Glomerular visceral epithelial cell (primary cell): ENCODE data around the gene SIAE.

Source experiments
- DNase-seq: peaks from one replicate; pipeline ENCODE4 v3.0.0-alpha.2; 2016; ENCODE audit errors: extremely low spot score

The SIAE gene

DNA sequence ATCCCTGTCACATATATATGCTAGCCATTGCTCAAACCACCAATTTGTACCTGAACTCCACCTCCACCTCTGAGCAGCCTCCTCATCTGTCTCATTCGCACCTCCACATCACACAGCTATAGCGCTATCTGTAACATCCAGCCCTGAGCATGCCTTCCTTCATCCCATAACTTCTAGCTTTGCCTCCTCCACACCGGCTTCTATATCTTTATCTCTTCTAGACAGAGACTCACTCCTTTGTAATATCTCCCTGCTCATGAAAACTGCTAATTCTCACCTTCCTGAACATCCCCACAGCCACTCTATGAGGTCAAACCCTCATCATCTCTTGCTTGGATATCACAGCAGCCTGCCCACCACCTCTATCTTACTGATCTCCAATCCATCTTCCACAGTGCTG, 5.9 kb downstream of the SIAE start:
- DNase-seq: no peak

DNA sequence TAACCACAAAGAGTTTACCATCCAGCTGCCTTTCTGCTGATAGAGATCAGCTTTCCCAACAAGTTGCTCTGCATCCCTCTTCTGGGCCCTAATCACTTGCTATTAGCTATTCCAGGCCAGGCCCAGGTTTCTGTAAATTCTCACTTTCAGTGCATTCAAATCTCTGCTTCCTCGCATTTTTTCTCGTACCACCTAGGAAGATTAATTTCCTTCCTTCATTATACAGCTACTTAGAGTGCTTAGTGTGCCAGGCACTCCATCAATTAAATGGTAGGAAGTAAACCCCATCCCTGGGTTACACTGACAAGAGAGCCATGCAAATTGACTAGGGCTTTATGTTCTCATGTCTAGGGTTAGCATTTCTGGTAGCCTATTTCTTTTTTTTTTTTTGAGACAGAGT, 9.7 kb downstream of the SIAE start:
- no peak for DNase-seq

DNA sequence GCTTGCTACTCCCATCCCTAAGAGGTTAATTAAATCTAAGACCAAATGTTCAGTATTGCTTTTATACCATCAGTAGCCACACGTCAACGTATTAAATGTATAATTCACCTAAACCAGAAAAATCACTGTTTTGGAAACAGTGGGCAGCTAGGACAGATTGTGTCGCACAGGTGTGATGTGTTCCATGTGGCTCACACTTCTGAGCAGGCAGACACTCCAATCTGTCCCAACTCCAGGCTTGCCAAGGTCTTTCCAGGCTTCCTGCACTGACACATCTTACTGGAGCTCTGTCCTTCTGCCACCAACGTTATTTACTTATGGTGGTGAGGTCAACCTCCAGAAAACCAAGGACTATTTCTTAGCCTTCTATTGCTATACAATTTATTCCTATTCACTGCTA, 11.4 kb downstream of the SIAE start:
- DNase-seq: no peak

DNA sequence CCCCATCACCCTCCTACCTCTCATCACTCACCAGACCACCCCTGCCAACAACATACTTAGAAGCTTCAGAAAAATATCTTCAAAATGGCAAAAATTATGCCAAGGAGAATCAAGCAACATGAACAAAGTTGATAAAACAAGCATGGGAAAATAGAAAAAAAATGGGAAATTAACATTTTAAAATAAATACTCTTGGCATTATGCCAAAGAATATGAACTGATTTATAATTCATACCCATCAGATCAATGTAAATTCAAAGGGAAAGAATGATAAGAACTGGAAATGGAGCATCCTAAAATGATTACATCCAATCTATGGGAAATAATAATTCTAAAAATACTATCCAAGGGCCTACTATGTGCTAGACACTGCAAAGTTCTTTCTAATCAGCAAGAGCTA, 12.0 kb downstream of the SIAE start:
- DNase-seq: no peak

DNA sequence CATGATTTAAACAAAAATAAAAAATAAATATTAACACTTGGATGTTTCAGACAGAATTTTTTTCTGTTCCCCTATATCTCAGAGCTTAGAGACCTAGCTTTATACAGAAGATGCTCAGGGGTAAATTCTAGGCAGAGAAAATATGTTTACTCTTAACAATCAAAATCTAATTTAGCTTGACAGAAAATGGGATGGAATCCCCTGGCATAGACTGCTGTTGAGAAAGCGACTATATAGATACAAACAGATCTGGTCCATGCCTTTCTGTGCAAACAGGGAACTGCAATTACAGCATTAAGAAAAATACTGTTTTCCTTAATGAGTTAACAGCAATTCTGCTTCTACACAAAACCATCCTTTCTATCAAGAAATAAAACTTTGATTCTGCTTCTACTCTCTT, 14.6 kb downstream of the SIAE start:
- DNase-seq: no peak

DNA sequence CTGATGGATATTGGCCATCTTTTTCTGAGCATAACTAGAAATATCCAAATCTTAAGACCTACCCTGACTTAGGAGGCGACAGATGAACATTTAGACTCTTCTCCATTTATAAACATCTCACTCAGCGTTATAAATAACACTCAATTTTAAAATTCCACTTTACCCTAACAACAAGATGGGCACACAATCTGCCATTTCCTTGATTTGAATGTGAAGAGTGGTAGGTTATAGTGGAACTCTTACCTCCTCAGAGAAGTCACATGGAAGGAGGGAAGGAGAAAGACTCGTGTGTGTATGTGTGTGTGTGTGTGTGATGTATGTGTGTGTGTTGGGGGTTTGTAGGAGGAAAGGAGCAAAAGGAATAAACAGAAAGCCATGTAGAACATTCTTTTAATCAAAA, 15.0 kb downstream of the SIAE start:
- DNase-seq: no peak

DNA sequence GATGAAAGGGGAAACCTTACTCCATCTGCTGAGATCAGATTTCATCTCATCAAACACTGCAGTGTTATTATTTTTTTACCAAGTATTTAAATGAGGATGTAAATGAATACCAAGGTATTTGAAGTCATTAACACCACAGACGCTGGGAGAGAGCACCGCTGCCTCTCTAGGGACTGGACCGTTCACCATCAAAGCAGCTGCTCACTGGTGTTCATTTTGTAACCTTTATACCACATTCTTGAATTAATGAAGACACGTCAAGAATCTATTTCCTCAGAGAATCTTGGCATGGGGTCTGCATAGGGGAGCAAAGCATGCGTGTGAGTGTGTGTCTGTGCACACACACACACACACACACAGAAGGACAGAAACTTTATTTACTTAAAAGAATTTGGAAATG, 15.6 kb downstream of the SIAE start:
- DNase-seq: no peak

DNA sequence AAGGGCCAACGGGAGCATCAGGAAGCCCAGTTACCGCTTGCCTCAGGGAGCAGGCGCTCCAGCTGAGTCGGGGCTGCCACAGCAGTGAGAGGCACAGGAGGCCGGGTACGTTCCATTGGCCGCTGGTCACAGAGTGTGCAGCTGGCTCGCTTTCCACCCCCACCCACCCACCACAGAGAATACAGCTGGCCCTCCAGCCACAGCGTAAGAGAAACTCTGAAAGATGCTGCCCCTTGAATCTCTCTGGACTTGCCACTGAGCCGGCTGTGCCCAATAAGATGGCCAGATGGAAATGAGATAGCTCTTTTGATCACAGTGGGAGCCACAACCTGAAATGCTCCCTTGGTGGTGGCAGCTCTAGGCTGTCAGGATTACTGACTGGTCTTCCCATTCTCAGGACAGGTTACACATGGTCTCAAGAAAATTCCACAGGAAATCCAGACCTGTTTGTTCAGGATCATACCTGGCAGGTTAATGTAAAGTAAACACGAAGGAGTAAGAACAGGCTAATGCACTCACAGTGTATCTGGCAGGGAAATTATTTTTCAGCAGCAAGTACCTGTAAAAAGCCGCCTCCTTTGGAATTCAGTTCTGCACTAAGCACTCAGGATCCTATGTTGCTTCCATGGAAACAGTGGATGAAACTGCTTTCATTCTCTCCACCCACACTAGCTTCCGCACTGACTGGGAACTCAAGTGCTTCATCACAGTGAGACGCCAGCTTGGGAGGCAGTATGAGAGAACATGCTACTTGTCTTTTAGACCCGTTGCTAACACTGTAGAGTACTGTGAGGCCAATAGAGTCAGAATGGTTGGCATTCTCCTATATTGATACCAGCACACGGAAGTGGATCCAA, 16.5 kb downstream of the SIAE start:
- DNase-seq: no peak

DNA sequence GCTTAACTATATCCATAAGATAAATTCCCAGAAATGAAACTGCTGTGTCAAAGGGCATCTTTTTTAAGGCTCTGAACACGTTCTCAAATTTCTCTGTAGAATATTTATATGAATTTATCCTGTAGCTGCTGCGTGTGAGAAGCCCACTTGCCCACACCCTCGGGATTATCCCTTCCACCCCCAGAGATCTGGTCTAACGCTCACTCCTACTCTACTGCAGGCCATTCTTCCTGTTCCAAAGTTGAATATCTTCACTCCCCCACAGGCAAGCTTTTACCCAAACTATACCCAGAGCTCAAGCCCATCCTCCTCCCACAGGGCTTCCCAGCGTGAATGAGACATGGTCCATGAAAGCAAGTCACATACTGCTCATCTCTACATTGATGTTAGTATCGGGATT, 24.9 kb downstream of the SIAE start:
- no peak for DNase-seq

DNA sequence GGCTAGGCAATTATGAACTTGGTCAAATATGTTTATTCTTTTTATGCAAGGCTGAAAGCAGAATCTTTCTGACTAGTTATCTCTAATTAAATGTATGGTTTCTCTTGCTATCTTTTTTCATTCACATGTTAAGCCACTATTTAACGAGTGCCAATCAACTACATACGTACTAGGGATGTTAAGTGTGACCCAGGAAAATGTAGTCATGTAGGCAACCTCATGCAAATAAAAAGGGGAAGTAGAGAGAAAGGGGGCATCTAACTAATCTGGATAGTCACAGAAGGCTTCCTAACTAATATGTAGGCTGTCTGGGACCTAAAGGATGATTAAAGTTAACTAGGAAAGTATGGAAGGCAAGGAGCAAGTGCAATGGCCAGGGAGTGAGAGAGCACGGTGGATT, 27.4 kb downstream of the SIAE start:
- DNase-seq: no peak

DNA sequence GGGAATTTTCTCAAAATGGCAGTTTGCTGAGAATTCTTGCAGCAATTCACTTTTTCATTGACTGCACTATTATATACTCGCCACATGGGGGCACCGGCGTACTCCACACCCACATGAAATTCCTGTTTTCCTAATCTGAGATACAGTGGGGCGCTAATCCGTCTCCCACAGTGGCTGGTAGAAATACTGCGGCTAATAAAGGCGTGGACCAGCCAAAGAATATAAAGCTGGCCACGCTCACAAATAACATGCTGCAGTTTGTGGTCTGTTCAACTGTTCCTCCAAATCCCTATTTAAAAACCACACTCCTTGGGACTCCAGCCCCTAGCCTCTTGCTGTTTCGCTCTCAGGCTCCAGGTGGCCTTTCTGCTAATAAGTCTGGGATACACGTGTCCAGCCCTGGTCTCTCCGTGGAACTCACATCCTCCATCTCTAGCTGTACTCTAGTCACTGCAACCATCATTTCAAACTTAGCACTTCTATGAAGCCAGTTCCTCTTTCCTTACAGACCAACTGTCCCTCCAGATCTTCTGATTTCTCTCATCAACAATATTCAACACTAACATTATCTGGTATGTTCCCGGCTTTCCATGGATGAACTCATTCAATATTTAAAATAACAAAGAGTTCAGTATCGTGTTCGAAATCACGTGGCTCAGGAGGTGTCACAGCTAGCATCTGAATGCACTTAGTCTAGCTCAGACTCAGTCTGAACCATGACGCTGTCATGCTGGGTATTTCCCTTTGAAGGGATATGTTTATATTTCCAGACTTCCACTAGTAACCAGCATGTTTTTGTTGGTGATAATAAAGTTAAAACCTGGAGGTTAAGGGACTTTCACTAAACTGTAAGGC, 28.9 kb downstream of the SIAE start:
- peak; percentile 70 for DNase-seq

DNA sequence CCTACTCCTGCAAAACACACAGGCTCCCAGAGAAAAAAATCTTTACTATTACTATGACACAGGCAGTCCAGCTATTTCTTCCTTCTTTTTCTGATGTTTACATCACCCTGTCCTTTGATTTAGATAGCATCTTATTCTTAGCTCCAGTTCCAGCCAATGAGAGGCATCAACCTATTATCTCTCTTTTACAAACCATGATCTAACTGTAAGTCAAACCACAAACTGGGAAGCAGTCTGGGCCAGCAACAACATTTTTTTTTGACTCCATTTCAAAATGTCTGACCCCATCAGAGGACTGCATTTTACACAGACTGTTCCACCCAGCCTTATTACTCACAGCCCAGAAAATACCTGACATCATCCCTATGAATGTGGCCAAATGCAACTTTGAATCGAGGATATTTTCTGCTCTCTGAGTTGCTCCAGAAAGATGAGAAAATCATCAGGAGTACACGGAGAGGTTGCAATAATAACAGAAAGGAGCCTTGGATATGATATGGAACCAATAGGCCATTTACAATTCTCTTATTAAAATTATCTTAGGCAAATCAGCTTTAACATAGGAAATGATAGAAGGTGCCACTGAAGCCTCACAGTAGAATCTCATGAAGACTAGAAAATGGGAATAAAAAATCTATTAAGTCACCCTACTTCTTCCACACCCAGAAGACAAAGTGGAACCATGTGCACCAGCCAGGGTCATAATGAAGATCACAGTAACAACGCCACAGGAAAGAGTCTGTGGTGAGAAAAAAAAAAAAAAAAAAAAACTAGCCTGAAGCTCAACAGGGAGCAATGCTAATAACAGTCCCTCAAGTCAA, 29.7 kb downstream of the SIAE start:
- DNase-seq: peak; percentile 20

DNA sequence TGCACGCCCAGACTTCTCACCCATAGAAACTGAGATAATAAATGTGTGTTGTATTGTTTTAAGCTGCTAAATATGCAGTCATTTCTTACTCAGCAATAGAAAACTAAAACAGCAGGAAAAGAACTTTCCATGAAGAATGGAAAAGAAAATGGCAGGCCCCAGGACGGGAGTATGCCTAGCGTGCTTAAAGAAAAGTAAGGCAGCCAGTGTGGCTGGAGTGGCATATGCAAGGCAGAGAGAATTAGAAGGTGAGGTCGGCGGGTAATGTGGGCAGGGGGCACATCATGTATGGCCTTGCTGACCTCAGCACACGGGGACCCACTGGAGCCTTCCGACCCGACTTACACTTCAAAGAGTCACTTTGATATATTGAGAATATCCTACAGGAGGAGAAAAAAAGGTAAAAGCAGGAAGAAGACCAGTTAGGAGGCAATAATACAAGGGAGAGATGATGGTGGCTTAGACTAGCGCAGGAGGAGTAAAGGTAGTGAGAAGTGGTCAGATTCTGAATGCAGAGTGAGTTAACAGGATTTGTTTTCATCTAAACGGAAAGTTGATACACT, 30.4 kb downstream of the SIAE start:
- no peak for DNase-seq

DNA sequence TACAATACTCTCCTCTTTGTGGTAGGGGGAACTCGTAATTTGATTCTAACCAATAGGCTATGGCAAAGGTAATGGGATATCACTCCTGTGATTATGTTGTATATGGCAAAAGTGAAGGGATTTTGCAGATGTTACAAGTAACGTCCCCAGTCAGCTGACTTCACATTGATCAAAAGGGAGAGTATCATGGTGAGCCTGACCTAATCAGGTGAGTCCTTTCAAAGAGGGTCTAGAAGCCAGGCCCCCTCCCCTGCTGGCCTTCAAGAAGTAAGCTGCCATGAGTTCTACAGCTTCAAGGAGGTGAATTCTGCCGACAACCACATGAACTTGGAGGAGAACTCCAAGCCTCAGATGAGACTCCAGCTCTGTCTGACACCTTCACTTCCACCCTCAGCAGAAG, 30.9 kb downstream of the SIAE start:
- DNase-seq: no peak

DNA sequence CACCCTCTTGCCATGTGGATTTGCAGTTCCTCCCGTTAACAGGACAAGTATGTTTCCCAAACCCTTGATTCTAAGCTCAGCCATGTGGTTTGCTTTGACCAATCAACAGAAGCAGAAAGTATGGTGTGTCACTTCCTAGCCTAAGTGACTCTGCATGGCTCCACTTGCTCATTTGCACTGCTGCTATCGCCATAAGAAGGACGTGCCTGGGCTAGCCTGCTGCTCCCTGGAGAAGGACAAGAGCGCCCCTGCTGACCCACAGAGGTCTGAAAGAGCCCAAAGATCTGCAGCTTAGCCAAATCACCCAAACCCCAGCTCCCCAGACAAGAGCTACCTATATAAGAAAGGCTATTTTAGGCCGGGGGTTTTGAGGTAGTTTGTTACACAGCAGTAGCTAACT, 32.9 kb downstream of the SIAE start:
- no peak for DNase-seq

DNA sequence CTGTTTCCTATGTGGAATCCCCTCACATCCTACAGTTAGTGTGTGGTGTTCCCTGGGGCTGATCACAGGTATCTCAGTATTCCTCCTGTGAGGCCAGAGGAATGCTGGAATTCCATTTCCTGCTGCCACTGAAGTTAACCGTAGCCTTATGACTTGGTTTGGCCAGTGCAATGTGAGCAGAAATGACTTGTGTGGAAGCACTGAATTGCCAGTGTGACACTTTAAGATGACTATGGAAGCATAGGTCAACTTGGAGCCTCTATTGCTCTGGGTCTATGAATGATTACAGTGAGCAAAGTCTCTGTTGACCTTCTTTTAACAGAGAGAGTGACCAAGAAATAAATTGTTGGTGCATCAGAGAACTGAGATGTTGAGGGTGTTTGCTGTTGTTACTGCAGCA, 34.4 kb downstream of the SIAE start:
- no peak for DNase-seq

DNA sequence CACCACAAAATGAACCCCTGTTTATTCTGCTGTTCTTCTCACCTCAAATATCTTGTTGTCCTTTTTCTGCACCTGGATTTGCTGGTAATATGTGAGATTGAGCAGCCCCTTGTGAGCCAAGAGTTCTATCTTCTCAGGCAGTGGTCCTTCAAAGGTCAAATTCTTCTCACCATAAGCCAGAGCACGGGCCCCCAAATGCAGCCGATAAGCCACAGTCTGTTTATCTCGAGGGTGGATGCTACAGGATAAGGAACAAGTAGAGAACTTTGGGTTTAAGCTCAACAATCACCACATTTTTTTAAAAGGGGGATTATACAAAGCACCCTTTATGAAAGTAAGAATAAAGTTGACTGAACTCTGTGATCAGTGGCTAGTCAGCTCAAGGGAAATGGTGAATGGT, 35.0 kb downstream of the SIAE start:
- no peak for DNase-seq

DNA sequence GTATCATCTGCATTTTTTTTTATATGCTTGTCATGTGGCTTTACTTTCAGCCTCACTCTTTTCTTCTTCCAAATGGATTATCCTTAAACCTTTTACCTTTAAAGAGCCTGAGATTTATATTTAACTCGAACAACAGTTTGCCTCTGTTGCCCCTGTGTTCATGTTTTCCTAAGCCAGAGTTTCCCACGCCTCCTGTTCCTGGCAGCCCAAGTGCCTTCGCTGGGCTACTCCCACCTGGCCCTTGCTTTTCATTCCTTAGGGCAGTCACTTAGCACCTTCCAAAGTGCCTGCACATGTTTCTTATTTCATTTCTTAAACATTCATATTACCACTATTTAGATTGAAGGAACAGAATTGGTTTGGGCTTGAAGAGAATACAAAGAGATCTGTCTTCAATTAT, 37.6 kb downstream of the SIAE start:
- no peak for DNase-seq

DNA sequence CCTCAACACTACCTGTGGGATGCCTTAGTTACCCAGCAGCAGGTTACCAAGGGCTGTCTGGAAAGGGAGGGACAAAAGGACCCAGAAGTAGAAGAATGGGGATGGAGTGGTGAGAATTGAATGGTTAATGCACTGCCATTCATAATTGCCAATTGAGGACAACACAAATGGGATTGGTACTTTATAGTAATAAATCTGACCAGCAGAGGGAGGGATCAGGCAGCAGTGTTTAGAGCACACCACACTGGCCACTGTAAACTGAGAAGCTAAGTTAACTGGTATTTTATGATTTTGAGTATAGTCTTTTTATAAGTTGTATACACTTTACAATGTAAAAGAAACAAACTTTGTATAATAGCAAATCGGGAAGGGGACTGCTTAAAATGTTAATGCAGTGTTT, 40.2 kb downstream of the SIAE start:
- no peak for DNase-seq

DNA sequence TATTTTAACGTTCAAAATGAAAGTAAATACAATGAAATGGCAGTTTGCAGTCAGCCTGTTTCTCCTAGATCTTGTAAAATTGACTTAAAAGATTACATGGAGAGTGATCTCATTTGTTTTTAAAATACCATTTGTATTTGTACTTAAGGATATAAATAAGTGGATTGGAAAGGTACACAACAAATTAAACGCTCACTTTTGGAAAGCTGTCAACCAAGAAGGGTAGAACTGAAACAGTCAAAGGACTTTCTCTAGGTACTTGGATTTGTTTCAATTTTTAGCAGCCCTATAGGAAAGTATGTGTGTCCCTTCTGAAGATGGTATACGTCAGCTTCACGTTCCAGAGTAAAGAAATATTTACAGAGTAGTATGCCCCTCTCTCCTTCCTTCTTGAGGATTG, 43.6 kb downstream of the SIAE start:
- no peak for DNase-seq

DNA sequence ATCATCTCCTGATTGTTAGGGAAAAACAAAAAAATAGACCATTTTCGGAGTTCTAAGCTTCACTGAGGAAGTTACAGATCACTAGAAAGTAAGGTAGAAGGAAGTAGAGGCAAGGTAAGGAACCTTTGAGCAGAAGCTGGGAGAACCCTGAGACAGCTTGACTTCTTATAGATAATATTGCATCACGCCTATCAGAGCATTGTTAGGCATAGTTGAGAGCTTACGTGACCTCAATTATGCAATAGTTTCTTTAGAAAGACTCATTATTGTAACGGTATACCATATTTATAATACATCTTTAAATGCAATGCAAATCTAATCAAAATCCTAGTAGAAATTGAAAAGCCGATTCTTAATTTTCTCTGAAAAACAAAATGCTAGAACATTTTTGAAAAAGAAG, 46.0 kb downstream of the SIAE start:
- no peak for DNase-seq
